HepG2 (cell line): Measurements from ENCODE around the gene P2RY6. TPM values are rescaled to one million over a fixed set of nuclear protein-coding genes. Genes with fewer than 3 reads are reported as not detected.

Experiments used
- AHR ChIP-seq: IDR thresholded peaks from 2 replicates; pipeline ENCODE4 v1.6.1; 2018; ENCODE audit warnings: missing genetic modification reagents, missing compliant biosample characterization
- ARID5B ChIP-seq: IDR thresholded peaks from 2 replicates; pipeline ENCODE4 v1.4.0; 2020; ENCODE audit warnings: mild to moderate bottlenecking, missing genetic modification reagents
- CAMTA2 ChIP-seq: sonication (generic); formaldehyde crosslinking; IDR thresholded peaks from 2 replicates; pipeline ENCODE4 v1.4.0; 2020; ENCODE audit warnings: mild to moderate bottlenecking, missing genetic modification reagents, borderline replicate concordance
- CENPBD1 ChIP-seq: sonication (generic); formaldehyde crosslinking; IDR thresholded peaks from 2 replicates; pipeline ENCODE4 v1.8.0; 2022; ENCODE audit warnings: missing genetic modification reagents, low read depth, mild to moderate bottlenecking, borderline replicate concordance
- CREM ChIP-seq, 2 experiments: sonication (generic) in 1 of 2; formaldehyde crosslinking in 1 of 2; IDR thresholded peaks; 2 replicates each; pipeline versions ENCODE4 v1.4.0 to v1.6.1; 2016 to 2020; ENCODE audit warnings: antibody characterized with exemption in 1 of 2, mild to moderate bottlenecking in 1 of 2, missing genetic modification reagents in 1 of 2
- E2F1 ChIP-seq: sonication (generic); formaldehyde crosslinking; IDR thresholded peaks from 2 replicates; pipeline ENCODE4 v1.5.0; 2020; ENCODE audit warnings: missing genetic modification reagents
- KLF11 ChIP-seq: IDR thresholded peaks from 2 replicates; pipeline ENCODE4 v1.6.1; 2016; ENCODE audit warnings: missing compliant biosample characterization
- KLF13 ChIP-seq: sonication (generic); formaldehyde crosslinking; IDR thresholded peaks from 2 replicates; pipeline ENCODE4 v1.4.0; 2020; ENCODE audit warnings: mild to moderate bottlenecking, missing genetic modification reagents
- MEIS2 ChIP-seq: sonication (generic); formaldehyde crosslinking; IDR thresholded peaks from 2 replicates; pipeline ENCODE4 v1.9.0; 2021; ENCODE audit warnings: mild to moderate bottlenecking, missing genetic modification reagents
- MYC ChIP-seq: sonication (generic); formaldehyde crosslinking; IDR thresholded peaks from 2 replicates; pipeline ENCODE4 v1.9.0; 2021; ENCODE audit warnings: missing genetic modification reagents, borderline replicate concordance
- REST ChIP-seq, 2 experiments: IDR thresholded peaks; 2 replicates each; pipeline ENCODE4 v1.6.1; 2011 to 2012; ENCODE audit warnings: low read length in 2 of 2, borderline replicate concordance in 1 of 2, low read depth in 1 of 2, mild to moderate bottlenecking in 1 of 2, moderate library complexity in 1 of 2
- RXRA ChIP-seq: sonication (generic); formaldehyde crosslinking; IDR thresholded peaks from 2 replicates; pipeline ENCODE4 v1.5.1; 2020; ENCODE audit warnings: missing genetic modification reagents
- SALL2 ChIP-seq: sonication (generic); formaldehyde crosslinking; IDR thresholded peaks from 2 replicates; pipeline ENCODE4 v1.8.1; 2023; ENCODE audit warnings: mild to moderate bottlenecking, missing genetic modification reagents, inconsistent platforms
- SAP130 ChIP-seq: IDR thresholded peaks from 2 replicates; pipeline ENCODE4 v1.6.1; 2016; ENCODE audit warnings: low read depth
- SKI ChIP-seq: fragments of 450-650 bp; IDR thresholded peaks from one replicate; pipeline ENCODE4 v1.6.1; 2018; ENCODE audit warnings: mild to moderate bottlenecking; ENCODE audit not compliant: partially characterized antibody
- XRCC5 ChIP-seq: fragments of 200-400 bp; formaldehyde crosslinking; optimal IDR thresholded peaks from 2 replicates; pipeline ENCODE3; 2017; ENCODE audit warnings: mild to moderate bottlenecking, low read length
- ZNF232 ChIP-seq: sonication (generic); formaldehyde crosslinking; IDR thresholded peaks from 2 replicates; pipeline ENCODE4 v1.4.0; 2020; ENCODE audit warnings: missing genetic modification reagents, borderline replicate concordance
- ZNF577 ChIP-seq: sonication (generic); formaldehyde crosslinking; IDR thresholded peaks from 2 replicates; pipeline ENCODE4 v1.4.0; 2020; ENCODE audit warnings: mild to moderate bottlenecking, low read depth, missing genetic modification reagents, borderline replicate concordance
- ZNF773 ChIP-seq: sonication (generic); formaldehyde crosslinking; IDR thresholded peaks from 2 replicates; pipeline ENCODE4 v1.4.0; 2020; ENCODE audit warnings: missing genetic modification reagents, borderline replicate concordance
- polyA plus RNA-seq, 8 experiments: library from polyadenylated mRNA; depleted of rRNA in 3 of 8; stranded (reverse) in 7 of 8; unstranded in 1 of 8; fragments of >200 nt; fragmentation: Illumina TruSeq in 4 of 8; extraction: Trizol in 4 of 8; gene quantifications; 2 replicates each; pipeline versions ENCODE4 v1.2.1 to v1.2.3, GENCODE V29; 2011 to 2016; ENCODE audit warnings: low read depth in 4 of 8, missing spikeins in 1 of 8, mixed read lengths in 1 of 8; ENCODE audit not compliant: insufficient read depth in 1 of 8
- total RNA-seq, 5 experiments: library from RNA; depleted of rRNA; stranded (reverse); fragments of >200 nt; fragmentation: Illumina TruSeq; extraction: Trizol; gene quantifications; 2 replicates each; pipeline ENCODE4 v1.2.3, GENCODE V29; 2016; ENCODE audit warnings: low read depth in 1 of 5

The P2RY6 gene
- total and polyA plus RNA-seq, 2 of the 13 experiments (the other 11 are each of a cell fraction or from before 2014, with no cell fraction given), result 0.09 to 0.29 TPM

GRCh38 chr11:73237471-73238290 lies 34.5 kb upstream of the P2RY6 start (continued):
- TF ChIP-seq REST (IDR thresholded peaks at IDR 0.05; ENCODE audit: borderline replicate concordance in 1 of 2, low read depth in 1 of 2, low read length in 2 of 2) (no peak), CENPBD1 (no peak), E2F1 (CRISPR knock-in tag) (no peak), ZNF232 (CRISPR knock-in tag) (no peak), KLF13 (no peak), SAP130 (CRISPR knock-in tag) (peak; percentile 88), ARID5B (CRISPR knock-in tag) (peak; percentile 94), SKI (peak; percentile 15), CREM (IDR thresholded peaks at IDR 0.05) (peak; percentile 72), CREM (CRISPR knock-in tag; IDR thresholded peaks at IDR 0.05) (no peak), XRCC5 (no peak), MEIS2 (CRISPR knock-in tag) (peak; percentile 69; the same call in 1 of the 2 replicates), SALL2 (peak; percentile 41; the same call in 1 of the 2 replicates), AHR (CRISPR knock-in tag) (no peak), ZNF773 (CRISPR knock-in tag) (no peak), ZNF577 (CRISPR knock-in tag) (no peak), RXRA (CRISPR knock-in tag) (peak; percentile 90), MYC (CRISPR knock-in tag) (peak; percentile 71; the same call in 1 of the 2 replicates), CAMTA2 (CRISPR knock-in tag) (no peak), KLF11 (no peak)
